Vagina (tissue), 2 donors: Measurements from ENCODE around the gene COX5A. TPM values are rescaled to one million over a fixed set of nuclear protein-coding genes. Genes with fewer than 3 reads are reported as not detected.
A peak's percentile ranks its signal among the peaks of the same experiment; 100 is the strongest.

ENCODE experiments used
- DNase-seq, 2 donors: peaks; one replicate each; pipeline ENCODE4 v3.0.0-alpha.2; 2017; ENCODE audit errors: extremely low spot score in 2 of 2
- H3K27ac ChIP-seq: fragments of 200-600 bp; sonication (generic); one replicate; pipeline ENCODE4 v1.5.1; 2019
- H3K27me3 ChIP-seq: fragments of 200-600 bp; sonication (generic); one replicate; pipeline ENCODE4 v1.5.1; 2019
- H3K36me3 ChIP-seq, 2 donors: fragments of 200-600 bp; sonication (generic); one replicate each; pipeline ENCODE4 v1.5.1; 2017 to 2019
- H3K4me1 ChIP-seq: fragments of 200-600 bp; sonication (generic); one replicate; pipeline ENCODE4 v1.5.1; 2019
- H3K4me3 ChIP-seq, 2 donors: fragments of 200-600 bp; sonication (generic); 1 replicate in 1 of 2; 2 replicates in 1 of 2; pipeline ENCODE4 v1.5.1; 2016 to 2019
- H3K9me3 ChIP-seq: fragments of 200-600 bp; sonication (generic); one replicate; pipeline ENCODE4 v1.5.1; 2019
- CTCF ChIP-seq, 3 experiments: fragments of 450-650 bp in 2 of 3; fragments of 200-600 bp in 1 of 3; sonication (generic) in 1 of 3; IDR thresholded peaks; one replicate each; pipeline ENCODE4 v1.5.1; 2017 to 2019; ENCODE audit warnings: antibody characterized with exemption in 3 of 3, mild to moderate bottlenecking in 2 of 3, moderate library complexity in 2 of 3
- POLR2A ChIP-seq, 2 donors: fragments of 450-650 bp; IDR thresholded peaks; one replicate each; pipeline ENCODE4 v1.6.1; 2017; ENCODE audit warnings: antibody characterized with exemption in 2 of 2, mild to moderate bottlenecking in 2 of 2, moderate library complexity in 2 of 2
- POLR2AphosphoS5 ChIP-seq, 2 donors: sonication (generic); formaldehyde crosslinking; IDR thresholded peaks; one replicate each; pipeline ENCODE4 v1.9.0; 2017; ENCODE audit warnings: antibody characterized with exemption in 2 of 2, mild to moderate bottlenecking in 2 of 2, low read depth in 1 of 2; ENCODE audit not compliant: insufficient read depth in 1 of 2
- intact Hi-C: fragments of 100-400 bp; cut with DNase I; formaldehyde crosslinking; loops from one replicate; pipeline ENCODE4 v1.15.1; 2023
- total RNA-seq: library from RNA; depleted of rRNA; stranded (reverse); fragments of >200 nt; gene quantifications from one replicate; pipeline ENCODE4 v1.2.3, GENCODE V29; 2016

Gene COX5A
- 123 TPM for total RNA-seq

- H3K36me3 ChIP-seq = no peaks in the 10 kb centered on the region
- H3K4me3 ChIP-seq = peak within 1 kb of the TSS; percentile 80 to 95
- H3K9me3 ChIP-seq = no peaks in the 10 kb centered on the region
- H3K27me3 ChIP-seq = no peaks in the 10 kb centered on the region
- intact Hi-C loops = no loop called here
- peak in 1 of 3 experiments; percentile 11 for TF ChIP-seq CTCF (IDR thresholded peaks at IDR 0.05)
- TF ChIP-seq POLR2A (IDR thresholded peaks at IDR 0.05) = peak in 1 of 2 donors; percentile 55
- peak in 1 of 2 donors; percentile 79 for TF ChIP-seq POLR2AphosphoS5 (IDR thresholded peaks at IDR 0.05; ENCODE audit: insufficient read depth in 1 of 2, low read depth in 1 of 2)
- H3K4me1 ChIP-seq = peaks cover 23% of the 10 kb centered on the region
- DNase-seq = peak in 1 of 2 donors; percentile 96
- H3K27ac ChIP-seq = peak within 1 kb of the TSS; percentile 89
Observed at GRCh38 chr15:74937590-74938371, at the start of gene COX5A. TSS of gene COX5A (minus strand) at chr15:74938073. CDS start at chr15:74938014, 59 bp downstream.

- DNase-seq = no peak
- no peaks in the 10 kb centered on the region for H3K36me3 ChIP-seq
- no peak overlapping the region for H3K4me3 ChIP-seq
- no peaks in the 10 kb centered on the region for H3K9me3 ChIP-seq
- H3K27ac ChIP-seq = no peak overlapping the region
- no peaks in the 10 kb centered on the region for H3K27me3 ChIP-seq
- H3K4me1 ChIP-seq = no peaks in the 10 kb centered on the region
- intact Hi-C loops = no loop called here
- TF ChIP-seq CTCF (IDR thresholded peaks at IDR 0.05) = no peak
- TF ChIP-seq POLR2A (IDR thresholded peaks at IDR 0.05) = no peak
- TF ChIP-seq POLR2AphosphoS5 (IDR thresholded peaks at IDR 0.05; ENCODE audit: insufficient read depth in 1 of 2, low read depth in 1 of 2) = no peak
Observed at GRCh38 chr15:74983725-74984231, 45.9 kb upstream of the COX5A start.

- intact Hi-C loops = no loop called here
- no peak for DNase-seq
- Histone ChIP-seq H3K9me3 (no peaks in the 10 kb centered on the region), H3K4me1 (no peaks in the 10 kb centered on the region), H3K4me3 (no peak overlapping the region), H3K36me3 (no peaks in the 10 kb centered on the region), H3K27me3 (no peaks in the 10 kb centered on the region), H3K27ac (no peak overlapping the region)
- no peak for TF ChIP-seq POLR2AphosphoS5 (IDR thresholded peaks at IDR 0.05; ENCODE audit: insufficient read depth in 1 of 2, low read depth in 1 of 2)
- no peak for TF ChIP-seq CTCF (IDR thresholded peaks at IDR 0.05)
- no peak for TF ChIP-seq POLR2A (IDR thresholded peaks at IDR 0.05)
Observed at GRCh38 chr15:74982183-74982582, 44.3 kb upstream of the COX5A start.

- H3K4me1 ChIP-seq = no peaks in the 10 kb centered on the region
- intact Hi-C loops = no loop called here
- DNase-seq = no peak
Observed at GRCh38 chr15:74978503-74978902, 40.6 kb upstream of the COX5A start.

More at GRCh38 chr15:74978503-74978902, 40.6 kb upstream of the COX5A start:
- H3K9me3 ChIP-seq = no peaks in the 10 kb centered on the region
- no peak overlapping the region for H3K27ac ChIP-seq
- H3K4me3 ChIP-seq = no peak overlapping the region
- H3K36me3 ChIP-seq = no peaks in the 10 kb centered on the region
- no peak for TF ChIP-seq CTCF (IDR thresholded peaks at IDR 0.05)
- TF ChIP-seq POLR2A (IDR thresholded peaks at IDR 0.05) = no peak
- TF ChIP-seq POLR2AphosphoS5 (IDR thresholded peaks at IDR 0.05; ENCODE audit: insufficient read depth in 1 of 2, low read depth in 1 of 2) = no peak
- no peaks in the 10 kb centered on the region for H3K27me3 ChIP-seq
